ENCODE results near the gene SDF4. TPM values are rescaled to one million over a fixed set of nuclear protein-coding genes. Genes with fewer than 3 reads are reported as not detected.
A peak's percentile ranks its signal among the peaks of the same experiment; 100 is the strongest.
"Not testable (repeated sequence)": the region's sequence is repeated elsewhere in the genome, so short reads cannot be mapped to it uniquely, and the experiment has no call there.

Gene SDF4
- total RNA-seq, 1 experiment from 2014 or later = 25.6 TPM

DNA sequence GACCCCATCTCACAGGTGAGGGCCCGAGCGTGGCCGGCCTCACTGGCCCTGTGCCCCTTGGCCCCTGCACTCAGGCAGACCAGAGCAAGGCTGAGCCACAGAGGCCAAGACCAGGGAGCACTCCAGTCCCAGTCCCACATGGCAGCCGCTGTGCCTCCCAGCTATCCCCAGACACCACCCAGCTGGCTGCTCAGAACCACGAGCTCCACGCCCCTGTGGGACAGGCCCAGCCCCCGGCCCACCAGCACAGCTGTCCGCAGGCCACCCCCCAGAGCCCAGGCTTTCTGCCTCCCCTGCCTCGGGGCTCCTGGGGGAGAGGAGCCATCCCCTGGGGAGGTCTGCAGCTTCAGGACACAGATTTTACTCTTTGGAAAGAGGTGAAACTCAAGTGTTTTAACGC lies 23.8 kb upstream of the SDF4 start:
- no peaks in the 10 kb centered on the region for H3K9me3 ChIP-seq (ENCODE audit: low read length)
- no peak overlapping the region for H2AFZ ChIP-seq (ENCODE audit: low read length)
- peaks cover 8% of the 10 kb centered on the region; the same call in 1 of the 2 replicates for H3K36me3 ChIP-seq (ENCODE audit: insufficient read depth, low read length)
- no peaks in the 10 kb centered on the region for H3K9me2 ChIP-seq (replicated peaks; ENCODE audit: insufficient read depth, low read length)
- H3K27me3 ChIP-seq (ENCODE audit: low read length) = no peaks in the 10 kb centered on the region
- H3K9ac ChIP-seq (ENCODE audit: low read length) = no peak overlapping the region
- 0 out of 2 replicates have a peak, but pooled peaks cover 8% of the 10 kb centered on the region for H4K20me1 ChIP-seq (ENCODE audit: insufficient read depth, low read depth, low read length)
- no peaks in the 10 kb centered on the region for H3K79me2 ChIP-seq (ENCODE audit: low read length)
- no peak for DNase-seq
- H3K27ac ChIP-seq (ENCODE audit: low read length) = no peak overlapping the region
- H3K4me2 ChIP-seq (ENCODE audit: low read depth, low read length, poor library complexity, severe bottlenecking) = no peak overlapping the region
- H3K4me3 ChIP-seq (ENCODE audit: low read length) = no peak overlapping the region
- no peaks in the 10 kb centered on the region for H3K4me1 ChIP-seq (ENCODE audit: low read length)

DNA sequence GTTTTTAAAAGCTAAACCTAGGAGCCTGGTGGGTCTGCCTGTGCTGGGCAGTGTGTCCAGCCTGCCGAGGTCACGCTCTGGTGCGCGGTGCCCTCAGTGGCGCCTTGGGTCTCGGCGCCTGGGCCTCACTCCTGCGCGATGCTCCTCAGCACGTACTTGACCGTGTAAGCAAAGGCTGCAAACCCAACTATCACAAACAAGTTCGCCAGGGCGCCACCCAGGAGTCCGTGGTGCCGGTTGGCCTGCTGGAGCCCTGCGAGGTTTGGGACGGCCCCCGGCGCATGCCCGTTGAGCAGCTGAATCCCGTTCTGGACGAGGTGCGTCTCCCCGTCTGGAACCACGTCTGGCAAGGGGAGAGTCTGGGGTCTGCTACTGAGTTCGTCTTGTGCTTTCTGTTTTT lies 23.3 kb upstream of the SDF4 start:
- H3K36me3 ChIP-seq (ENCODE audit: insufficient read depth, low read length) = peaks cover 7% of the 10 kb centered on the region; the same call in 1 of the 2 replicates
- H3K4me1 ChIP-seq (ENCODE audit: low read length) = no peaks in the 10 kb centered on the region
- no peak overlapping the region for H3K4me2 ChIP-seq (ENCODE audit: low read depth, low read length, poor library complexity, severe bottlenecking)
- H4K20me1 ChIP-seq (ENCODE audit: insufficient read depth, low read depth, low read length) = 0 out of 2 replicates have a peak, but pooled peaks cover 7% of the 10 kb centered on the region
- no peaks in the 10 kb centered on the region for H3K79me2 ChIP-seq (ENCODE audit: low read length)
- no peaks in the 10 kb centered on the region for H3K27me3 ChIP-seq (ENCODE audit: low read length)
- no peaks in the 10 kb centered on the region for H3K9me3 ChIP-seq (ENCODE audit: low read length)
- H3K9ac ChIP-seq (ENCODE audit: low read length) = no peak overlapping the region
- no peak overlapping the region for H2AFZ ChIP-seq (ENCODE audit: low read length)
- no peak overlapping the region for H3K4me3 ChIP-seq (ENCODE audit: low read length)
- no peak overlapping the region for H3K27ac ChIP-seq (ENCODE audit: low read length)
- DNase-seq = no peak
- H3K9me2 ChIP-seq (replicated peaks; ENCODE audit: insufficient read depth, low read length) = no peaks in the 10 kb centered on the region

DNA sequence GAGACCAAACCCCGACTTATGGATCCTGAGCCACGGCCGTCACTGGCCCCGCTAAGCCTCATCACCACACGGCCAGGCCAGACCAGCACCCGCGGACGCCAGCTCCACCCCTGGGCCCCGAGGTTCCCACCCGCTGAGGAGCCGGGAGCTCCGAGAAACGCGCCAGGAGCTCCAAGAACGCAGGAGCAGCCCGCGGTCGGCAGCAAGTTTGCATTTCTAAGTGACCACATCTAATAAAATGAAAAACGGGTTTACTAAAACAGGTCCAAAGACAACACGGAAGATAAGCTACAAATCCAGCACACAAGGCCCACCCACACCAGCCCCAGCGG lies 22.8 kb upstream of the SDF4 start:
- H3K9ac ChIP-seq (ENCODE audit: low read length) = no peak overlapping the region
- H3K9me3 ChIP-seq (ENCODE audit: low read length) = no peaks in the 10 kb centered on the region
- no peaks in the 10 kb centered on the region for H3K79me2 ChIP-seq (ENCODE audit: low read length)
- H3K27ac ChIP-seq (ENCODE audit: low read length) = no peak overlapping the region
- no peak overlapping the region for H3K4me3 ChIP-seq (ENCODE audit: low read length)
- H2AFZ ChIP-seq (ENCODE audit: low read length) = no peak overlapping the region
- 0 out of 2 replicates have a peak, but pooled peaks cover 4% of the 10 kb centered on the region for H3K36me3 ChIP-seq (ENCODE audit: insufficient read depth, low read length)
- no peaks in the 10 kb centered on the region for H3K9me2 ChIP-seq (replicated peaks; ENCODE audit: insufficient read depth, low read length)
- no peak for DNase-seq
- H3K4me2 ChIP-seq (ENCODE audit: low read depth, low read length, poor library complexity, severe bottlenecking) = no peak overlapping the region
- H3K4me1 ChIP-seq (ENCODE audit: low read length) = no peaks in the 10 kb centered on the region
- H4K20me1 ChIP-seq (ENCODE audit: insufficient read depth, low read depth, low read length) = 0 out of 2 replicates have a peak, but pooled peaks cover 7% of the 10 kb centered on the region
- no peaks in the 10 kb centered on the region for H3K27me3 ChIP-seq (ENCODE audit: low read length)

DNA sequence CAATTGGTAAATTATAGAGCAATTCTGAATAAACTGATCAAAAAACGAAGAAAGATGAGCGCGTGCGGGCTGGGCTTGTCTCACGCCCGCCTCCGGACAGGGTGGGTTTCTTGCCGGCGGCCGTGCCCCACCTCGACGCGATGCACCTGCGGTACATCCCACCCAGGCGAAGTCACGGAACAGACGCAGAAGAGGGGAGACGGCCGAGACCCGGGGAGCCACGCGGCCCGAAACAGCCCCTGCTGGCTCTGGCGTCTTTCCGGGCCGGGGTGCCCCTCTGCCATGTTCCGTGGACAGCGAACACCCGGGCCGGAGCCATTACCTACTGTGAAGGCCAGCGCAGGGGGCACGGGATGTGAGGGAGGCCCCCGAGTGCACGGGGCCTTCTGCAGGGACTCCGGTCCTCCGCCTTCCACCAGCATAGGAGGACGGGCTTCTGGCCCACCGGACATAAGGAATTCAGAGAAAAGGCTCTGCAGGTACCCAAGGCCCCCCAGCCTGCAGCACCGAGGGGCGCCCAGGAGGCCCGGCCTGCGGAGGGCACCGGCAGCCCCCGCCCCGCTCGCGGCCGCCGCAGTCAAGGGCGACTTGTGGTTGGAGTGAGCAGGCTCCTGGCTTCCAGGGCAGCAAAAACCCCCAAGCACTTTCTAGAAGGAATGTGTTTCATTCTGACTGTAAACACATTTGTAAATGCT lies 22.3 kb upstream of the SDF4 start:
- H3K9me2 ChIP-seq (replicated peaks; ENCODE audit: insufficient read depth, low read length) = no peaks in the 10 kb centered on the region
- no peak overlapping the region for H3K27ac ChIP-seq (ENCODE audit: low read length)
- 0 out of 2 replicates have a peak, but pooled peaks cover 7% of the 10 kb centered on the region for H4K20me1 ChIP-seq (ENCODE audit: insufficient read depth, low read depth, low read length)
- 0 out of 2 replicates have a peak, but pooled peaks cover 4% of the 10 kb centered on the region for H3K36me3 ChIP-seq (ENCODE audit: insufficient read depth, low read length)
- H3K9ac ChIP-seq (ENCODE audit: low read length) = no peak overlapping the region
- no peak overlapping the region for H2AFZ ChIP-seq (ENCODE audit: low read length)
- H3K4me2 ChIP-seq (ENCODE audit: low read depth, low read length, poor library complexity, severe bottlenecking) = no peak overlapping the region
- no peaks in the 10 kb centered on the region for H3K27me3 ChIP-seq (ENCODE audit: low read length)
- no peaks in the 10 kb centered on the region for H3K79me2 ChIP-seq (ENCODE audit: low read length)
- no peaks in the 10 kb centered on the region for H3K9me3 ChIP-seq (ENCODE audit: low read length)
- no peak overlapping the region for H3K4me3 ChIP-seq (ENCODE audit: low read length)
- DNase-seq = no peak
- H3K4me1 ChIP-seq (ENCODE audit: low read length) = no peaks in the 10 kb centered on the region

DNA sequence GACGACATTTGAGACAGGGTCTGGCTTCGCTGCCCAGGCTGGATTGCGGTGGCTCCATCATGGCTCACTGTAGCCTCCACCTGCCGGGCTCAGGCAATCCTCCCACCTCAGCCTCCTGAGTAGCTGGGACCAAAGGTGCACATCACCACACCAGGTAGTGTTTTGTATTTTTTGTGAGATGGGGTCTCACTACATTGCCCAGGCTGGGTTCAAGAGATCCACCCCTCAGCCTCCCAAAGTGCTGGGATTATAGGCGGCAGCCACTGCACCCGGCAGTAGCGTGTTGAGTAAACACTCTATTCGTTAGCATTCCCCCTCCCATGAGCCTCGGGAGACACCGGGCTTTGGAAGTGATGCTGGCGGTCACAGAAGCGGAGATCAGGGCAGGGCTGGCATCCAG lies 21.5 kb upstream of the SDF4 start:
- H4K20me1 ChIP-seq (ENCODE audit: insufficient read depth, low read depth, low read length) = 0 out of 2 replicates have a peak, but pooled peaks cover 7% of the 10 kb centered on the region
- H3K27ac ChIP-seq (ENCODE audit: low read length) = no peak overlapping the region
- 0 out of 2 replicates have a peak, but pooled peaks cover 4% of the 10 kb centered on the region for H3K36me3 ChIP-seq (ENCODE audit: insufficient read depth, low read length)

DNA sequence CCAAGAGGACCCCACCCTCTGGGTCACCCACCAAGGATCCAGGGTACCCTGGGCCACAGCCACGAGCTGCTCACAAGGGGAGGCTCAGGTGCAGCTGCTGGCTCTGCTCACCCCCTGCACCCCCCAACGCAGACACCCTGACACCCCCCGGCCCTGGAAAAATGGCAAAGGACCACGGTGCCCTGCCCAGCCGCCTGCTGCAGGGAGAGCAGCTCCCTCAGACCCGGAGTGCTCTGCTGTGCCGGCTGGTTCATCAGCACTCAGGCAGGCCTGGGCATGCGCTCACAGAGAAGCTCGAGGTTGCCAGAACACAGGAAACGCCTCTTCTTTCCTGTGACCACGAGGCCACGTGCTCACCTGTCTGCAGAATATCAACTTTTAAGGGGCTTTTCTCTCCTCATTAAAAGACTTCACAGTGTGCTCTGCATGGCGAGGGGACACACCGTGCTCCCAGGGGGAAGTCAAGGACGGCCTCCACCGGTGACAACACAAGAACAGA lies 19.0 kb upstream of the SDF4 start:
- Histone ChIP-seq H3K79me2 (ENCODE audit: low read length) (no peaks in the 10 kb centered on the region), H3K9me3 (ENCODE audit: low read length) (no peaks in the 10 kb centered on the region), H4K20me1 (ENCODE audit: insufficient read depth, low read depth, low read length) (0 out of 2 replicates have a peak, but pooled peaks cover 13% of the 10 kb centered on the region), H3K27ac (ENCODE audit: low read length) (no peak overlapping the region), H3K27me3 (ENCODE audit: low read length) (no peaks in the 10 kb centered on the region), H3K4me2 (ENCODE audit: low read depth, low read length, poor library complexity, severe bottlenecking) (no peak overlapping the region), H3K4me3 (ENCODE audit: low read length) (no peak overlapping the region), H3K4me1 (ENCODE audit: low read length) (no peaks in the 10 kb centered on the region), H3K36me3 (ENCODE audit: insufficient read depth, low read length) (0 out of 2 replicates have a peak, but pooled peaks cover under 1% of the 10 kb centered on the region), H3K9ac (ENCODE audit: low read length) (no peak overlapping the region), H3K9me2 (replicated peaks; ENCODE audit: insufficient read depth, low read length) (no peaks in the 10 kb centered on the region), H2AFZ (ENCODE audit: low read length) (no peak overlapping the region)
- DNase-seq = peak; percentile 65

More for the DNA sequence above, 21.5 kb upstream of the SDF4 start:
- H3K4me3 ChIP-seq (ENCODE audit: low read length) = no peak overlapping the region
- no peak for DNase-seq
- no peak overlapping the region for H2AFZ ChIP-seq (ENCODE audit: low read length)
- no peaks in the 10 kb centered on the region for H3K79me2 ChIP-seq (ENCODE audit: low read length)
- no peaks in the 10 kb centered on the region for H3K9me2 ChIP-seq (replicated peaks; ENCODE audit: insufficient read depth, low read length)
- H3K9me3 ChIP-seq (ENCODE audit: low read length) = no peaks in the 10 kb centered on the region
- no peaks in the 10 kb centered on the region for H3K4me1 ChIP-seq (ENCODE audit: low read length)
- H3K27me3 ChIP-seq (ENCODE audit: low read length) = no peaks in the 10 kb centered on the region
- H3K9ac ChIP-seq (ENCODE audit: low read length) = no peak overlapping the region
- no peak overlapping the region for H3K4me2 ChIP-seq (ENCODE audit: low read depth, low read length, poor library complexity, severe bottlenecking)

DNA sequence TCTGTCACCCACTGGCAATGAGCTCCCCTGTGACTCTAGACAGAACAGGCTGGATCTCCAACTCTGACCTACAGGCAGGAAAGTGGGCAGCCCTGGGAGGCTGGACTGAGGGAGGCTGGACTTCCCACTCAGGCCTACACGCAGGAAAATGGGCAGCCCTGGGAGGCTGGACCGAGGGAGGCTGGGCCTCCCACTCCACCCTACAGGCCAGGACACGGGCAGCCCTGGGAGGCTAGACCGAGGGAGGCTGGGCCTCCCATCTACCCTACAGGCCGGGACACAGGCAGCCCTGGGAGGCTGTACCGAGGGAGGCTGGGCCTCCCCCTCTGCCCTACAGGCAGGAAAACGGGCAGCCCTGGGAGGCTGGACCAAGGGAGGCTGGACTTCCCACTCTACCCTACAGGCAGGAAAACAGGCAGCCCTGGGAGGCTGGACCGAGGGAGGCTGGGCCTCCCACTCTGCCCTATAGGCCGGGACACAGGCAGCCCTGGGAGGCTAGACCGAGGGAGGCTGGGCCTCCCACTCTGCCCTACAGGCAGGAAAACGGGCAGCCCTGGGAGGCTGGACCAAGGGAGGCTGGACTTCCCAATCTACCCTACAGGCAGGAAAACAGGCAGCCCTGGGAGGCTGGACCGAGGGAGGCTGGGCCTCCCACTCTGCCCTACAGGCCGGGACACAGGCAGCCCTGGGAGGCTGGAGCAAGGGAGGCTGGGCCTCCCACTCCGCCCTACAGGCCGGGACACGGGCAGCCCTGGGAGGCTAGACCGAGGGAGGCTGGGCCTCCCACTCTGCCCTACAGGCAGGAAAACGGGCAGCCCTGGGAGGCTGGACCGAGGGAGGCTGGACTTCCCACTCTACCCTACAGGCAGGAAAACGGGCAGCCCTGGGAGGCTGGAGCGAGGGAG lies 16.5 kb upstream of the SDF4 start:
- 0 out of 2 replicates have a peak, but pooled peaks cover 13% of the 10 kb centered on the region for H4K20me1 ChIP-seq (ENCODE audit: insufficient read depth, low read depth, low read length)
- H3K79me2 ChIP-seq (ENCODE audit: low read length); H3K27ac ChIP-seq (ENCODE audit: low read length); H3K4me1 ChIP-seq (ENCODE audit: low read length); H3K9ac ChIP-seq (ENCODE audit: low read length); H2AFZ ChIP-seq (ENCODE audit: low read length); H3K9me2 ChIP-seq (replicated peaks; ENCODE audit: insufficient read depth, low read length); H3K27me3 ChIP-seq (ENCODE audit: low read length); H3K4me2 ChIP-seq (ENCODE audit: low read depth, low read length, poor library complexity, severe bottlenecking); H3K36me3 ChIP-seq (ENCODE audit: insufficient read depth, low read length); H3K9me3 ChIP-seq (ENCODE audit: low read length); H3K4me3 ChIP-seq (ENCODE audit: low read length); DNase-seq: not testable (repeated sequence)

DNA sequence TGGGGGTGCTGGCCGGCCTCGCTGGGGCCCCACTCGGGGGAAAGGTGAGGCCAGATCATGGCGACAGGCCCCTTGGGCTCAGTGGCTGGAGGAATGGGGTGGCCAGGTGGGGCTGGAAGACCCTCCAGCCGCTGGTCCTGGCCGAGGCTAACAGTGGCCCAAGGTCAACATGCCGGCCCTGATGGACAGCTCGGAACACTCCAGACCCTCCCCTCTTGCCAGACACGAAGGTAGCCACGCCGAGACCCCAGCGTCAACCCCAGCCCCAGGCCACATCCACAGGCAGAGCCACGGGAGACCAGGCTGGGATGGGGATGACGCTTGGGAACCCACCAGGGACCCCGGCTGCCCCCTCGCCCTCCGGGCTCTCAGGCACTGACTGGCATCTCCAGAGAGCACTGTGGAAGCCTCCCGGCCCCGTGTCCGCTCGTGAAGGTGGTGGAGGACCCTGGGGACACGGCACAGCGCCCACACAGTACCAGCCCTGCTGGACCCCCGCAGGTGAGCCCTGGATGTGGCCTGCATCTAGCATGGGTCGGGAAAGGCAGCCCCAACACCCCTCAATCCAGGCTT lies 15.6 kb upstream of the SDF4 start:
- H3K27ac ChIP-seq (ENCODE audit: low read length) = no peak overlapping the region
- H3K9me3 ChIP-seq (ENCODE audit: low read length) = no peaks in the 10 kb centered on the region
- no peaks in the 10 kb centered on the region for H3K36me3 ChIP-seq (ENCODE audit: insufficient read depth, low read length)
- H3K9ac ChIP-seq (ENCODE audit: low read length) = no peak overlapping the region
- DNase-seq = no peak
- no peaks in the 10 kb centered on the region for H3K9me2 ChIP-seq (replicated peaks; ENCODE audit: insufficient read depth, low read length)
- H3K4me2 ChIP-seq (ENCODE audit: low read depth, low read length, poor library complexity, severe bottlenecking) = no peak overlapping the region
- H3K4me3 ChIP-seq (ENCODE audit: low read length) = no peak overlapping the region
- no peaks in the 10 kb centered on the region for H3K27me3 ChIP-seq (ENCODE audit: low read length)
- H4K20me1 ChIP-seq (ENCODE audit: insufficient read depth, low read depth, low read length) = 0 out of 2 replicates have a peak, but pooled peaks cover 13% of the 10 kb centered on the region
- H3K4me1 ChIP-seq (ENCODE audit: low read length) = no peaks in the 10 kb centered on the region
- H2AFZ ChIP-seq (ENCODE audit: low read length) = no peak overlapping the region
- no peaks in the 10 kb centered on the region for H3K79me2 ChIP-seq (ENCODE audit: low read length)
